ENCODE data around the gene FAM72A. TPM values are rescaled to one million over a fixed set of nuclear protein-coding genes. Genes with fewer than 3 reads are reported as not detected.

FAM72A gene
- polyA plus RNA-seq, 1 of the 3 experiments (the other 2 are of a cell fraction) = 8.1 TPM

- CTCF ChIA-PET = no interaction called here
- H3K9ac ChIP-seq = no peak overlapping the region
Observed at GRCh38 chr1:206142770-206143169, 59.9 kb downstream of the FAM72A start.

DNA sequence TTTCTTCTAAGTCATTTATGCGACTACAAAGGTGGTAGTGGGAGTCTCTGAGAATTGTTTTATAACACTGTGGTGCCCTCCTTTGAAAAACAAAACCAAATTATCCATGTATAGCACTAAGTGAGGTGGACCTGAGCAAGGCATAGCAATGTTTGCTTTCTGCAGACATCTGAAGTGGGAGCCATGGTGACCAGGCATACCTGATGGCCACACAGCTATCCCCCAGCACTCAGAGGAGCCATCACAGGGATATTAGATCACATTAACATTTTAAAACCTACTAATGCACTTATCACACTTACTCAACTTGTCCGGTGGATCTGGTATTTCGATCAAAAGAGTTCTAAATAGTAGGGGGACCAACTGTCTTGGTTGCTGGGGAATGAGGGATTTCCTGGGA is 60.6 kb downstream of the FAM72A start:
- POLR2A ChIA-PET = interaction anchor here (0.6 kb wide), 1 partner anchor 37 kb away, joined by 4 read pairs; no protein-coding TSS in a partner anchor
- H3K4me1 ChIP-seq (ENCODE audit: control insufficient read depth in 1 of 2, insufficient read depth in 2 of 2, low read depth in 1 of 2, low read length in 1 of 2) = no peaks in the 10 kb centered on the region

More at GRCh38 chr1:206142770-206143169, 59.9 kb downstream of the FAM72A start:
- Histone ChIP-seq H3K36me3 (replicated peaks in 1 of 2; ENCODE audit: control insufficient read depth in 1 of 2, insufficient read depth in 2 of 2, low read length in 1 of 2) (no peaks in the 10 kb centered on the region), H2AFZ (ENCODE audit: low read depth) (no peak overlapping the region), H3K4me1 (ENCODE audit: control insufficient read depth in 1 of 2, insufficient read depth in 2 of 2, low read depth in 1 of 2, low read length in 1 of 2) (no peaks in the 10 kb centered on the region), H3K79me2 (ENCODE audit: insufficient read depth) (no peaks in the 10 kb centered on the region), H3K9me3 (no peaks in the 10 kb centered on the region), H3K4me2 (no peak overlapping the region), H3K27me3 (ENCODE audit: insufficient read depth) (peaks cover 44% of the 10 kb centered on the region), H4K20me1 (ENCODE audit: insufficient read depth) (no peaks in the 10 kb centered on the region), H3F3A (replicated peaks; ENCODE audit: insufficient read depth) (no peaks in the 10 kb centered on the region), H3K27ac (ENCODE audit: low read depth in 2 of 2, low read length in 1 of 2) (no peak overlapping the region), H3K9me2 (no peaks in the 10 kb centered on the region), H3K4me3 (ENCODE audit: low read depth in 2 of 2, low read length in 1 of 2) (no peak overlapping the region)
- no peak for DNase-seq
- WGBS (ENCODE audit: low lambda C conversion rate) = 21% methylated on average over 2 of the region's 2 CpGs
- POLR2A ChIA-PET = no interaction called here
- TF ChIP-seq FOXJ3 (CRISPR knock-in tag; IDR thresholded peaks at IDR 0.05) (no peak), TCF12 (IDR thresholded peaks at IDR 0.05) (no peak), RFX5 (IDR thresholded peaks at IDR 0.05; ENCODE audit: low read length) (no peak), EP300 (IDR thresholded peaks at IDR 0.05; ENCODE audit: borderline replicate concordance in 1 of 2, low read depth in 1 of 2, low read length in 1 of 2) (no peak), MXI1 (IDR thresholded peaks at IDR 0.05; ENCODE audit: low read depth, low read length) (no peak), RXRA (IDR thresholded peaks at IDR 0.05; ENCODE audit: borderline replicate concordance, low read depth) (no peak)
- TF ChIP-seq, protein P1, sequence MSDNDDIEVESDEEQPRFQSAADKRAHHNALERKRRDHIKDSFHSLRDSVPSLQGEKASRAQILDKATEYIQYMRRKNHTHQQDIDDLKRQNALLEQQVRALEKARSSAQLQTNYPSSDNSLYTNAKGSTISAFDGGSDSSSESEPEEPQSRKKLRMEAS (IDR thresholded peaks at IDR 0.05; ENCODE audit: low read depth) = no peak
- TF ChIP-seq, protein P2, sequence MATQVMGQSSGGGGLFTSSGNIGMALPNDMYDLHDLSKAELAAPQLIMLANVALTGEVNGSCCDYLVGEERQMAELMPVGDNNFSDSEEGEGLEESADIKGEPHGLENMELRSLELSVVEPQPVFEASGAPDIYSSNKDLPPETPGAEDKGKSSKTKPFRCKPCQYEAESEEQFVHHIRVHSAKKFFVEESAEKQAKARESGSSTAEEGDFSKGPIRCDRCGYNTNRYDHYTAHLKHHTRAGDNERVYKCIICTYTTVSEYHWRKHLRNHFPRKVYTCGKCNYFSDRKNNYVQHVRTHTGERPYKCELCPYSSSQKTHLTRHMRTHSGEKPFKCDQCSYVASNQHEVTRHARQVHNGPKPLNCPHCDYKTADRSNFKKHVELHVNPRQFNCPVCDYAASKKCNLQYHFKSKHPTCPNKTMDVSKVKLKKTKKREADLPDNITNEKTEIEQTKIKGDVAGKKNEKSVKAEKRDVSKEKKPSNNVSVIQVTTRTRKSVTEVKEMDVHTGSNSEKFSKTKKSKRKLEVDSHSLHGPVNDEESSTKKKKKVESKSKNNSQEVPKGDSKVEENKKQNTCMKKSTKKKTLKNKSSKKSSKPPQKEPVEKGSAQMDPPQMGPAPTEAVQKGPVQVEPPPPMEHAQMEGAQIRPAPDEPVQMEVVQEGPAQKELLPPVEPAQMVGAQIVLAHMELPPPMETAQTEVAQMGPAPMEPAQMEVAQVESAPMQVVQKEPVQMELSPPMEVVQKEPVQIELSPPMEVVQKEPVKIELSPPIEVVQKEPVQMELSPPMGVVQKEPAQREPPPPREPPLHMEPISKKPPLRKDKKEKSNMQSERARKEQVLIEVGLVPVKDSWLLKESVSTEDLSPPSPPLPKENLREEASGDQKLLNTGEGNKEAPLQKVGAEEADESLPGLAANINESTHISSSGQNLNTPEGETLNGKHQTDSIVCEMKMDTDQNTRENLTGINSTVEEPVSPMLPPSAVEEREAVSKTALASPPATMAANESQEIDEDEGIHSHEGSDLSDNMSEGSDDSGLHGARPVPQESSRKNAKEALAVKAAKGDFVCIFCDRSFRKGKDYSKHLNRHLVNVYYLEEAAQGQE (IDR thresholded peaks at IDR 0.05; ENCODE audit: low read depth, low read length) = no peak

More for the DNA sequence above, 60.6 kb downstream of the FAM72A start:
- CTCF ChIA-PET = interaction anchor here (0.7 kb wide), 1 partner anchor 1065 kb away, joined by 3 read pairs; no protein-coding TSS in a partner anchor
- Histone ChIP-seq H3K79me2 (ENCODE audit: insufficient read depth) (no peaks in the 10 kb centered on the region), H3K36me3 (replicated peaks in 1 of 2; ENCODE audit: control insufficient read depth in 1 of 2, insufficient read depth in 2 of 2, low read length in 1 of 2) (no peaks in the 10 kb centered on the region), H3K4me3 (ENCODE audit: low read depth in 2 of 2, low read length in 1 of 2) (no peak overlapping the region), H3K9me3 (no peaks in the 10 kb centered on the region), H3K9me2 (no peaks in the 10 kb centered on the region), H3K4me2 (no peak overlapping the region), H3K27me3 (ENCODE audit: insufficient read depth) (peaks cover 44% of the 10 kb centered on the region), H4K20me1 (ENCODE audit: insufficient read depth) (no peaks in the 10 kb centered on the region), H2AFZ (ENCODE audit: low read depth) (no peak overlapping the region), H3K27ac (ENCODE audit: low read depth in 2 of 2, low read length in 1 of 2) (no peak overlapping the region), H3F3A (replicated peaks; ENCODE audit: insufficient read depth) (no peaks in the 10 kb centered on the region), H3K9ac (no peak overlapping the region)
- 43% methylated on average over 3 of the region's 3 CpGs for WGBS (ENCODE audit: low lambda C conversion rate)
- DNase-seq = no peak
- no peak for TF ChIP-seq RCOR1 (IDR thresholded peaks at IDR 0.05; ENCODE audit: low read length)
- TF ChIP-seq, protein P3, sequence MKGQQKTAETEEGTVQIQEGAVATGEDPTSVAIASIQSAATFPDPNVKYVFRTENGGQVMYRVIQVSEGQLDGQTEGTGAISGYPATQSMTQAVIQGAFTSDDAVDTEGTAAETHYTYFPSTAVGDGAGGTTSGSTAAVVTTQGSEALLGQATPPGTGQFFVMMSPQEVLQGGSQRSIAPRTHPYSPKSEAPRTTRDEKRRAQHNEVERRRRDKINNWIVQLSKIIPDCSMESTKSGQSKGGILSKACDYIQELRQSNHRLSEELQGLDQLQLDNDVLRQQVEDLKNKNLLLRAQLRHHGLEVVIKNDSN (IDR thresholded peaks at IDR 0.05; ENCODE audit: borderline replicate concordance, low read depth) = no peak
